Activated naive CD8-positive, alpha-beta T cell (primary cell): Measurements from ENCODE around the gene PLXDC2.
"Not testable (repeated sequence)": the region's sequence is repeated elsewhere in the genome, so short reads cannot be mapped to it uniquely, and the experiment has no call there.

Source experiments
- H3K27ac Mint-ChIP-seq: one replicate; pipeline ENCODE4 v1.8.0; 2021; ENCODE audit warnings: mixed read lengths
- H3K27me3 Mint-ChIP-seq: one replicate; pipeline ENCODE4 v1.8.0; 2021; ENCODE audit warnings: mixed read lengths
- H3K36me3 Mint-ChIP-seq: one replicate; pipeline ENCODE4 v1.8.0; 2021; ENCODE audit warnings: mixed read lengths
- H3K4me1 Mint-ChIP-seq: one replicate; pipeline ENCODE4 v1.8.0; 2021; ENCODE audit warnings: low read depth, mixed read lengths
- H3K4me3 Mint-ChIP-seq: one replicate; pipeline ENCODE4 v1.8.0; 2021; ENCODE audit warnings: mild to moderate bottlenecking, mixed read lengths
- H3K9me3 Mint-ChIP-seq: one replicate; pipeline ENCODE4 v1.8.0; 2021; ENCODE audit warnings: low read depth, mixed read lengths

PLXDC2 gene

GRCh38 chr10:20173046-20173445 lies 356.8 kb downstream of the PLXDC2 start:
- Mint-ChIP-seq H3K27me3 (no peaks in the 10 kb centered on the region), H3K4me1 (no peaks in the 10 kb centered on the region), H3K4me3 (no peak overlapping the region), H3K36me3 (no peaks in the 10 kb centered on the region), H3K9me3 (no peaks in the 10 kb centered on the region), H3K27ac (no peak overlapping the region)

- Mint-ChIP-seq H3K27ac (no peak overlapping the region), H3K36me3 (no peaks in the 10 kb centered on the region), H3K27me3 (no peaks in the 10 kb centered on the region), H3K9me3 (no peaks in the 10 kb centered on the region), H3K4me3 (no peak overlapping the region), H3K4me1 (no peaks in the 10 kb centered on the region)
Measured at GRCh38 chr10:20175719-20176118, 359.5 kb downstream of the PLXDC2 start.

GRCh38 chr10:20180766-20181165 lies 364.5 kb downstream of the PLXDC2 start:
- Mint-ChIP-seq H3K9me3 (no peaks in the 10 kb centered on the region), H3K36me3 (no peaks in the 10 kb centered on the region), H3K4me3 (no peak overlapping the region), H3K4me1 (no peaks in the 10 kb centered on the region), H3K27ac (no peak overlapping the region), H3K27me3 (no peaks in the 10 kb centered on the region)

GRCh38 chr10:20181434-20181833 lies 365.2 kb downstream of the PLXDC2 start:
- peaks cover under 1% of the 10 kb centered on the region for H3K9me3 Mint-ChIP-seq
- no peak overlapping the region for H3K27ac Mint-ChIP-seq
- no peaks in the 10 kb centered on the region for H3K36me3 Mint-ChIP-seq
- no peaks in the 10 kb centered on the region for H3K27me3 Mint-ChIP-seq
- no peaks in the 10 kb centered on the region for H3K4me1 Mint-ChIP-seq
- H3K4me3 Mint-ChIP-seq: no peak overlapping the region

GRCh38 chr10:20185116-20185515 lies 368.9 kb downstream of the PLXDC2 start:
- Mint-ChIP-seq H3K4me1 (no peaks in the 10 kb centered on the region), H3K4me3 (no peak overlapping the region), H3K36me3 (no peaks in the 10 kb centered on the region), H3K9me3 (peaks cover 5% of the 10 kb centered on the region), H3K27me3 (no peaks in the 10 kb centered on the region), H3K27ac (no peak overlapping the region)

- H3K4me3 Mint-ChIP-seq, H3K27me3 Mint-ChIP-seq, H3K27ac Mint-ChIP-seq, H3K4me1 Mint-ChIP-seq, H3K9me3 Mint-ChIP-seq, H3K36me3 Mint-ChIP-seq: not testable (repeated sequence)
Measured at GRCh38 chr10:20191392-20191791, 375.2 kb downstream of the PLXDC2 start.

- H3K27ac Mint-ChIP-seq: no peak overlapping the region
- no peak overlapping the region for H3K4me3 Mint-ChIP-seq
- no peaks in the 10 kb centered on the region for H3K4me1 Mint-ChIP-seq
- H3K9me3 Mint-ChIP-seq: no peaks in the 10 kb centered on the region
- H3K36me3 Mint-ChIP-seq: no peaks in the 10 kb centered on the region
- H3K27me3 Mint-ChIP-seq: no peaks in the 10 kb centered on the region
Measured at GRCh38 chr10:20195076-20195475, 378.8 kb downstream of the PLXDC2 start.

GRCh38 chr10:20200758-20201157 lies 384.5 kb downstream of the PLXDC2 start:
- no peak overlapping the region for H3K4me3 Mint-ChIP-seq
- no peaks in the 10 kb centered on the region for H3K9me3 Mint-ChIP-seq
- H3K27me3 Mint-ChIP-seq: no peaks in the 10 kb centered on the region
- H3K36me3 Mint-ChIP-seq: no peaks in the 10 kb centered on the region
- H3K4me1 Mint-ChIP-seq: no peaks in the 10 kb centered on the region
- H3K27ac Mint-ChIP-seq: no peak overlapping the region

- no peaks in the 10 kb centered on the region for H3K4me1 Mint-ChIP-seq
- H3K4me3 Mint-ChIP-seq: no peak overlapping the region
- no peaks in the 10 kb centered on the region for H3K27me3 Mint-ChIP-seq
- H3K9me3 Mint-ChIP-seq: no peaks in the 10 kb centered on the region
- no peak overlapping the region for H3K27ac Mint-ChIP-seq
- H3K36me3 Mint-ChIP-seq: no peaks in the 10 kb centered on the region
Measured at GRCh38 chr10:20202337-20202736, 386.1 kb downstream of the PLXDC2 start.

- Mint-ChIP-seq H3K4me1 (no peaks in the 10 kb centered on the region), H3K27ac (no peak overlapping the region), H3K9me3 (no peaks in the 10 kb centered on the region), H3K36me3 (no peaks in the 10 kb centered on the region), H3K27me3 (no peaks in the 10 kb centered on the region), H3K4me3 (no peak overlapping the region)
Measured at GRCh38 chr10:20207653-20208052, 391.4 kb downstream of the PLXDC2 start.

- H3K27me3 Mint-ChIP-seq, H3K27ac Mint-ChIP-seq, H3K36me3 Mint-ChIP-seq, H3K4me1 Mint-ChIP-seq, H3K9me3 Mint-ChIP-seq, H3K4me3 Mint-ChIP-seq: not testable (repeated sequence)
Measured at GRCh38 chr10:20209098-20209497, 392.9 kb downstream of the PLXDC2 start.

GRCh38 chr10:20215547-20216152 lies 399.4 kb downstream of the PLXDC2 start:
- H3K27ac Mint-ChIP-seq: no peak overlapping the region
- no peaks in the 10 kb centered on the region for H3K9me3 Mint-ChIP-seq
- no peaks in the 10 kb centered on the region for H3K27me3 Mint-ChIP-seq
- H3K4me1 Mint-ChIP-seq: no peaks in the 10 kb centered on the region
- no peaks in the 10 kb centered on the region for H3K36me3 Mint-ChIP-seq
- H3K4me3 Mint-ChIP-seq: no peak overlapping the region

GRCh38 chr10:20221356-20221755 lies 405.1 kb downstream of the PLXDC2 start:
- no peaks in the 10 kb centered on the region for H3K36me3 Mint-ChIP-seq
- no peak overlapping the region for H3K27ac Mint-ChIP-seq
- H3K9me3 Mint-ChIP-seq: no peaks in the 10 kb centered on the region
- no peak overlapping the region for H3K4me3 Mint-ChIP-seq
- H3K4me1 Mint-ChIP-seq: no peaks in the 10 kb centered on the region
- H3K27me3 Mint-ChIP-seq: no peaks in the 10 kb centered on the region

- no peak overlapping the region for H3K4me3 Mint-ChIP-seq
- no peak overlapping the region for H3K27ac Mint-ChIP-seq
- H3K36me3 Mint-ChIP-seq: no peaks in the 10 kb centered on the region
- no peaks in the 10 kb centered on the region for H3K27me3 Mint-ChIP-seq
- peaks cover 10% of the 10 kb centered on the region for H3K9me3 Mint-ChIP-seq
- H3K4me1 Mint-ChIP-seq: no peaks in the 10 kb centered on the region
Measured at GRCh38 chr10:20228729-20229128, 412.5 kb downstream of the PLXDC2 start.

- Mint-ChIP-seq H3K36me3 (no peaks in the 10 kb centered on the region), H3K27ac (no peak overlapping the region), H3K9me3 (peaks cover 10% of the 10 kb centered on the region), H3K27me3 (no peaks in the 10 kb centered on the region), H3K4me3 (no peak overlapping the region), H3K4me1 (no peaks in the 10 kb centered on the region)
Measured at GRCh38 chr10:20232079-20232705, 416.0 kb downstream of the PLXDC2 start.

GRCh38 chr10:20233423-20233822 lies 417.2 kb downstream of the PLXDC2 start:
- no peaks in the 10 kb centered on the region for H3K27me3 Mint-ChIP-seq
- no peak overlapping the region for H3K27ac Mint-ChIP-seq
- H3K4me1 Mint-ChIP-seq: no peaks in the 10 kb centered on the region
- no peaks in the 10 kb centered on the region for H3K36me3 Mint-ChIP-seq
- H3K4me3 Mint-ChIP-seq: no peak overlapping the region
- H3K9me3 Mint-ChIP-seq: peaks cover 5% of the 10 kb centered on the region
